ENCODE results near the gene GGA2. TPM values are rescaled to one million over a fixed set of nuclear protein-coding genes. Genes with fewer than 3 reads are reported as not detected.

GGA2 gene
- total RNA-seq, 1 experiment from 2014 or later, result 142 TPM

DNA sequence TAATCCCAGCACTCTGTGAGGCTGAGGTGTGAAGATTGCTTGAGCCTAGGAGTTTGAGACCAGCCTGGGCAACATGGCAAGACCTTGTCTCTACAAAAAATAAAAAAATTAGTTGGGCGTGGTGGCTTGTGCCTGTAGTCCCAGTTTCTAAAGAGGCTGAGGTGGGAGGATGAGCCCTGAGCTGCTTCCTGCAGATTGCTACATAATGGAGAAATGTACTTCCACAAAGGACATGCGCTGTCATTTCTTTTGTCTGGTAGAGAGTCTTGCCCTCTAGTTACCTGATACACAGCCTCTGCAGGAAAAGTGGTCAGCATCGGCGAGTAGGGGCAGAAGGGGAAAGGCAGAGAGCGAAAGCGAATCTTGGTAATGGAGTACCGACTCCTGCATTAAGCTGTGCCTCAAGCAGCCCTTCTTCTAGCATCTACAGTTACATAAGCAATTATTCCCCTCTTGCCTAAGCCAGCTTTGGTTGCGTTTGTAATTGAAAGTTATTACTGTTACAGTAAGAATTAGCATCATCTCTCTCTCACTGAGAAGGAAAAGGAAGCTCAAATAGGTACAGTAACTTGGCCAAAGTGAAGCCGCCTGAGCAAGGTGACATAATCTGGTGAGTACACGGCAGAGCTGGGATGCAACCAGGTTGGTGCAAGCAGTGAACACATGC is 18.5 kb upstream of the GGA2 start:
- TF ChIP-seq, protein P1, sequence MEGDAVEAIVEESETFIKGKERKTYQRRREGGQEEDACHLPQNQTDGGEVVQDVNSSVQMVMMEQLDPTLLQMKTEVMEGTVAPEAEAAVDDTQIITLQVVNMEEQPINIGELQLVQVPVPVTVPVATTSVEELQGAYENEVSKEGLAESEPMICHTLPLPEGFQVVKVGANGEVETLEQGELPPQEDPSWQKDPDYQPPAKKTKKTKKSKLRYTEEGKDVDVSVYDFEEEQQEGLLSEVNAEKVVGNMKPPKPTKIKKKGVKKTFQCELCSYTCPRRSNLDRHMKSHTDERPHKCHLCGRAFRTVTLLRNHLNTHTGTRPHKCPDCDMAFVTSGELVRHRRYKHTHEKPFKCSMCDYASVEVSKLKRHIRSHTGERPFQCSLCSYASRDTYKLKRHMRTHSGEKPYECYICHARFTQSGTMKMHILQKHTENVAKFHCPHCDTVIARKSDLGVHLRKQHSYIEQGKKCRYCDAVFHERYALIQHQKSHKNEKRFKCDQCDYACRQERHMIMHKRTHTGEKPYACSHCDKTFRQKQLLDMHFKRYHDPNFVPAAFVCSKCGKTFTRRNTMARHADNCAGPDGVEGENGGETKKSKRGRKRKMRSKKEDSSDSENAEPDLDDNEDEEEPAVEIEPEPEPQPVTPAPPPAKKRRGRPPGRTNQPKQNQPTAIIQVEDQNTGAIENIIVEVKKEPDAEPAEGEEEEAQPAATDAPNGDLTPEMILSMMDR (conservative IDR thresholded peaks at IDR 0.05; ENCODE audit: low read depth, low read length), result no peak
- no peak for TF ChIP-seq EZH2 (IDR thresholded peaks at IDR 0.05; ENCODE audit: borderline replicate concordance, low read depth, low read length, poor library complexity, severe bottlenecking)
- Histone ChIP-seq H3K36me3 (ENCODE audit: insufficient read depth, low read length, poor library complexity, severe bottlenecking) (peaks cover 40% of the 10 kb centered on the region), H3K4me1 (ENCODE audit: insufficient read depth, low read length, poor library complexity, severe bottlenecking) (no peaks in the 10 kb centered on the region), H3K27ac (ENCODE audit: low read depth, low read length, poor library complexity, severe bottlenecking) (no peak overlapping the region), H3K9me3 (ENCODE audit: low read depth, low read length, poor library complexity, severe bottlenecking) (no peaks in the 10 kb centered on the region), H3K4me3 (ENCODE audit: low read depth, low read length, poor library complexity, severe bottlenecking) (no peak overlapping the region), H3K27me3 (replicated peaks; ENCODE audit: insufficient read depth, low read depth, low read length, poor library complexity) (no peaks in the 10 kb centered on the region)
- POLR2A ChIA-PET (ENCODE audit: low non-redundant PET), result no interaction called here
- no peak for DNase-seq (ENCODE audit: low spot score)
- BruUV-seq (replicated peaks), result no TSS peak
- intact Hi-C loops (cut with micrococcal nuclease; ENCODE audit: unreplicated experiment), result no loop called here
- CTCF ChIA-PET, result no interaction called here

DNA sequence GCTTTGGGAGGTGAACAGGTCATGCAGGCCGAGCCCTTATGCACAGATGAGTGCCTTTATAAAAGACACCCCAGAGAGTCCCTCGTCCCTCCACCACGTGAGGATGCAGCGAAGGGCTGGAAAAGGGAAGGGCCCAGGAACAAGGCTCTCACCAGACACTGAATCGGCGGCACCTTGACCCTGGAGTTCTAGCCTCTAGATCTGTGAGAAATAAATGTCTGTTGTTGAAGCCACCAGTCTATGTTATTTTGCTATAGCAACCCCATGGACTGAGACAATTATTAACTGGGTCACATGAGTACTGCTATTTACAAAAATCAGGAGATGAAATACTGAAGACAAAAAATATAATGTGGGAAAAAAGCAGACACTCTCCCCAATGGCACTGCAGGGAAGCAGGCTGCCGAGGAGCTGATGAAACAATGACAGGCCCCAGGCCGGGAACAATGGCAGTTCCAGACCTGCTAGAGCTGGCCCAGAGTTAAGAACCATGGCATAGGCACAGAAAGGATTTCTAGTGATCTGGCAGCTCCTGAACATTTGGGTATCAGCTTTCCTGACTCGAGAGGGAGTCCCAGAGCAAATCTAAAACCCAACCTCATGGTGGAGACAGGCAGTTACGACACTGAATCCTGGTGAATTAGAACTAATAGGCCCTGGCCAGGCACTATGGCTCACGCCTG is 17.8 kb upstream of the GGA2 start:
- Histone ChIP-seq H3K27me3 (replicated peaks; ENCODE audit: insufficient read depth, low read depth, low read length, poor library complexity) (no peaks in the 10 kb centered on the region), H3K27ac (ENCODE audit: low read depth, low read length, poor library complexity, severe bottlenecking) (no peak overlapping the region), H3K4me1 (ENCODE audit: insufficient read depth, low read length, poor library complexity, severe bottlenecking) (no peaks in the 10 kb centered on the region), H3K9me3 (ENCODE audit: low read depth, low read length, poor library complexity, severe bottlenecking) (no peaks in the 10 kb centered on the region), H3K4me3 (ENCODE audit: low read depth, low read length, poor library complexity, severe bottlenecking) (no peak overlapping the region), H3K36me3 (ENCODE audit: insufficient read depth, low read length, poor library complexity, severe bottlenecking) (peaks cover 41% of the 10 kb centered on the region)
- intact Hi-C loops (cut with micrococcal nuclease; ENCODE audit: unreplicated experiment), result no loop called here
- no TSS peak for BruUV-seq (replicated peaks)
- ChIA-PET POLR2A (ENCODE audit: low non-redundant PET) (no interaction called here), CTCF (no interaction called here)
- no peak for DNase-seq (ENCODE audit: low spot score)
- no peak for TF ChIP-seq EZH2 (IDR thresholded peaks at IDR 0.05; ENCODE audit: borderline replicate concordance, low read depth, low read length, poor library complexity, severe bottlenecking)
- TF ChIP-seq, protein P1 (conservative IDR thresholded peaks at IDR 0.05; ENCODE audit: low read depth, low read length), result no peak

DNA sequence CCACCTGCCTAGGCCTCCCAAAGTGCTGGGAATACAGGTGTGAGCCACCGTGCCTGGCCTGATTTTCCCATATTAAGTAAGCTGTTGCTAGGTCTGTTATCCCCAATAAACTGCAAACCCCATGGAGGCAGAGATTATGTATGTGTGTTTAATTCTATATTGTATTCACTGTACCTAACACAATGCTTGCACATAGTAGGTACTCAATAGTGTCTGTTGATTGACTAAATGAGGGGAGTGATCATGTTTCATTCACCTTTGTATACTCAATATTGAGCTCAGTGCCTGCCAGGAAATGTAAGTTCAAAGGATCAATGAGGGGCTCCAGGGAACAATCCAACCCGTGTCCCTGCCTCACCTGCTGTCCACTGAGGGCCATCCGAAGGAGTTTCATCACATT is 14.6 kb upstream of the GGA2 start:
- H3K4me1 ChIP-seq (ENCODE audit: insufficient read depth, low read length, poor library complexity, severe bottlenecking), result no peaks in the 10 kb centered on the region
- intact Hi-C loops (cut with micrococcal nuclease; ENCODE audit: unreplicated experiment), result no loop called here
- H3K27ac ChIP-seq (ENCODE audit: low read depth, low read length, poor library complexity, severe bottlenecking), result no peak overlapping the region
- BruUV-seq (replicated peaks), result no TSS peak
- H3K9me3 ChIP-seq (ENCODE audit: low read depth, low read length, poor library complexity, severe bottlenecking), result no peaks in the 10 kb centered on the region
- peaks cover 46% of the 10 kb centered on the region for H3K36me3 ChIP-seq (ENCODE audit: insufficient read depth, low read length, poor library complexity, severe bottlenecking)
- H3K4me3 ChIP-seq (ENCODE audit: low read depth, low read length, poor library complexity, severe bottlenecking), result no peak overlapping the region
- POLR2A ChIA-PET (ENCODE audit: low non-redundant PET), result no interaction called here
- no peaks in the 10 kb centered on the region for H3K27me3 ChIP-seq (replicated peaks; ENCODE audit: insufficient read depth, low read depth, low read length, poor library complexity)
- TF ChIP-seq, protein P1 (conservative IDR thresholded peaks at IDR 0.05; ENCODE audit: low read depth, low read length), result no peak
- no peak for TF ChIP-seq EZH2 (IDR thresholded peaks at IDR 0.05; ENCODE audit: borderline replicate concordance, low read depth, low read length, poor library complexity, severe bottlenecking)
- CTCF ChIA-PET, result no interaction called here
- DNase-seq (ENCODE audit: low spot score), result no peak

Measured in A673 (cell line).